GM15510 (cell line): ENCODE results near the gene CTDSP2.

Experiments used
- POLR2A ChIP-seq: IDR thresholded peaks from 3 replicates; pipeline ENCODE4 v1.6.1; 2011; ENCODE audit warnings: borderline replicate concordance; ENCODE audit not compliant: insufficient read length; ENCODE audit errors: extremely low read depth

CTDSP2 gene

DNA sequence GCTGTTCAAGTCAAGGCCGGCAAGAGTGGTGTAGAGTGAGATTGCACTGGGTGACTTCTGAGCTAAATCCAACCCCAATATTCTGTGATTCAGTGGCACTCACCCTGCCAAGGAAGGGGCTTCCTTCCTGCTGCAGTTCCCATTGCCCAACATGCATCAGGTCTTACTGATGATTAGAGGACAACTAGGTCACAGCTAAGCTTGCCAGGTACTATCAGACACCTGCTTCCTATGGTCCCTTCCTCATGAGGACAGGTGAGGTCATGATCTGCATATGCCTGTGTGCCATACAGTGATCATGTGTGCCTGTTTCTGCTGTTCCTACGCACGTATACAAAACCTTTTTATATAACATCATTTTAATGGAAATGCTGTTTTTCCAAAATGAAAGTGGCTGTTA, 1.7 kb upstream of the CTDSP2 start:
- TF ChIP-seq POLR2A = no peak

DNA sequence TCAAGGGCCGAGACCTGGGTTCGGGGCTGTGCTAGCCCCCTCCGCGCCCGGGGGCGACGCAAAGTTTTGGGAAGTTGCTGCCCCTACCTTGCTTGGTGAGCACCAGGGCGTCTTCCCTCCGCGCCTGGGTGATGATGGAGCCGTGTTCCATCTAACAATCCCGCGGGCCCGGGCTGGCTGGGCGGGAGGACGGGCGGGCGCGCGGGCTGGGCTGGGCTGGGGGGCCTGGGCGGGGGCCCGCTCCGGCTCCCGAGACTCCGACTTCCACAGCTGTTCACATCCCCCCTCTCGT, 298 bp downstream of the CTDSP2 start:
- no peak for TF ChIP-seq POLR2A

DNA sequence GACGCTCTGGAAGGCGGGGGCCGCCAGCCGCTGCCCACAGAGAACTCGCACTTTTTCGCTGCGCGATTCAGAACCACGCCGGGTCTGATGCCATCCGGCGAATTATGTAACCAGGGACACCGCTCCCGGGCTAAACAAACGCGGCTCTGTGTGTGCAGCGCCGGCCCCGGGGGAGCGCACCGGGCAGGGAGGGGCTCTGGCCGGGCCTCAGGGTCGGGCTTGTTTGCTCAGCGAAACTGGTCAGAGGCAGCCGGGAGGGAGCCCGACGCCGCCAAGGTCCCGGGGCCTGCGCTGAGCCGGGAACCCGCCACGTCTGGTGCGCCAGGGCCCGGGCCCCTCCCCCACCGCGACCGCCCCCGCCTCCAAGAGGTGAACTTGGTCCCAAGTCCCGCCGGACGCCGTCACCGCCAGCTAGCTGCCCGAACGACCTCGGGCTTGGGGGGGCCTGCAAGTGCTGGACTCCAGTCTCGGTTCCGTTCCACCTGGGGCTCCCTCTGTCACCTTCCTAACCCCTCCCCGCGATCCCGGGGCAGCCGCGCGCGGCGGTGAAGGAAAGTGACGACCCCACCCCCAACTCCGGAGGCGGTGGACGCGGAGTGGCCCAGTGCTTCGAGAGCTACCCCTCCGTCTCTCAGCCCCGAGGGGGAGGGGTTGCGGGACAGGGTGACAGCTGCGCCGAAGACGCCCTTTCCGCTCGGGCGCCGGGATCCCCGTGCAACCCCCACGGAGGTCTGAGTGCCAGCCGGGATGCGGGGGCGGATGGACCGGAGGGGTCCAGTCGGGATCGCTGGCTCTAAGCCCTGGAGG, 848 bp downstream of the CTDSP2 start:
- peak; percentile 32 for TF ChIP-seq POLR2A

DNA sequence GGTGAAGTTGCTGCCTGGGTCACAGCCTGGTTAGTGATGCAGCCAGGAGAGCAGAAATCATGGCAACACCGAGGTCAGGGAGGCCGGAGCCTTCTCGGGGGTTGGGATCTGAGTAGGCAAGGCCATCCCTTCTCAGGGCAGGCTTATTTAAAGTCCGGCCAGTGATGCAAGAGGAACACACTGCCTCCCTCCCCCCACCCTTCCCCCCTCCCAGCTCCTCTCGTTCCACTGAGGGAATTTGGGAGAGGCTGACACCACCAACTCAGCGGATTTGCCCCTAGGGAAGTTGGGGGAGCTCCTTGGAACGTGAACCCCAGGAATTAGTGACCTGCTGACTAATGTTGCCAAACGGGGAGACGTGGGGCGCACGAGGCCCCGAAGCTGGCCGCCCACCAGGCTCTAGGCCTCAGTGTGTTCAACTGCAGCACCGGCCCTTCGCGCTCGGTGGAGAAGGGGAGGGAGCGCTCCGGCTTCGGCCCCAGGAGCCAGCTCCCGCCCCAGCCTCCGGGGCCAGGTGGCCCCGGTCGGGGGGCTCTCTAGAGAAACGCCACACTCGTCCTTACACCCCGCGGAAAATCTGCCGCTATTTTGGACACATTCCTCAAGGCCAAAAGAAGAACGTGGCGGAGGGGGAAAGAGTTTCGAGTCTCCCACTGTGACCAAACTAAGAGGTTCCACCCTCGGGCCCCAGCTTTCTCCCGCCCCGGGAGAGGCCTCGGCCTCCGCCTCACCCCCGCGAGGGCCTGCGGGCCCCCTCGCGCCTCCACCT, 1.6 kb downstream of the CTDSP2 start:
- TF ChIP-seq POLR2A = no peak

DNA sequence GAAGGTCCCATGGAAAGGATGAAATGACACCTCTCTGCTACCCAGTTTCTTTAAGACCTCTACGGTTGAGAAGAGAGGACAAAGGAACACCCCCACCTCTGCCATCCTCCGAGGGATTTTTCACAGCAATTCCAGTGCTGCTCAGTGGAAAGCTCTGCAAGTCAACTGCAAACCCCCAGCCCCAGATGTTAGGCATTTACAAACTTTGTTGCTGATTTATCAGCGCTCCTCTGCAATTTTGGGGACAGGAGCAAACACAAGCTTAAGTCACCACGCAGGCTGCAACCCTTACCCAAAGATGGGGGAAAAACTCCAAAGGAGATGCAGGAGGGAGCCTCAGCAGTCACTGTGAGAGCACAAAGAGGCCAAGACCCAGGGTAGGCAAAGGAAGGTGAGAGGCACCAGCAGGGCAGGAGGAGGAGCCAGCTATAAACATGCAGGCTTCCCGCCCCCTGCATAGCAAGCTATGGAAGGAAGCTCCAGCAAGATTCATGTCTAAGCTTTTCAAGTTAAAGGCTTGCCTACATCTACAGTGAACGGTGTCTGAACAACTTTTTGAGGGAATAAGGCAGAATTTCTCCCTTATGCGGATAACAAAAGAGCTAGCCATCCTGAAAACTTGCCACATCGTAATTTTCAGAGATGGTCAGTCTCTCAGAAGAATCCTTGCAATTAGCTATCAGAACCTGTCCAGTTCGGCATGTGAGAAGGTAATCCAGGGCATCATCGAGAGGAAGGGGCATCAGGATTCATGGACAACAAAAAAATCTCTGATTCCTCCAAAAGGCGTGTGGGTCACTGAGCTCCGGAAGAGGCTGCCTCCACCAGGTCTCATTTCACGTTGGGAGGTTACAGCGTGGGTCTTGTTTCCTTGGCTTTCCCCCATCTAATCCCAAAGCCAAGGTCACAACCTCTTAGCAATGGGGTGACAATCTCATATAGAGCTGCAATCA, 3.9 kb downstream of the CTDSP2 start:
- no peak for TF ChIP-seq POLR2A

DNA sequence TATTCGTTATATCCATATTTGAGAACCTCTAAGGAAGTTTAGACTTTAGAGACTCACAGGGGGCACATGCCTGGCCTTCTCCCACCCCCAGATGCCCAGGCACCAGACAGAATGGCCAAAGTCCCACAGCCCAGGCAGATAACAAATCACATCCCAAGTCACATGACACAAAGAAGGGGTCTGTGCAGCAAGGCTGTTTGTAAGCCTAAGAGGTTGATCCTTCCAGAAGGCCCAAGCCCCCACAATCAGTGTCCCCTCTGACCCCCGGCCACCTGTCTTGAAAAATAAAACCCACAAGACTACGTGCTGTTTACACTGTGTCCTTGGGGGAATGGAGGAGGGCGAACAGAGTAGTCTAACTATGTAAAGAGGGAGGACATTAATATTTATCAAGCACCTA, 5.1 kb downstream of the CTDSP2 start:
- no peak for TF ChIP-seq POLR2A

DNA sequence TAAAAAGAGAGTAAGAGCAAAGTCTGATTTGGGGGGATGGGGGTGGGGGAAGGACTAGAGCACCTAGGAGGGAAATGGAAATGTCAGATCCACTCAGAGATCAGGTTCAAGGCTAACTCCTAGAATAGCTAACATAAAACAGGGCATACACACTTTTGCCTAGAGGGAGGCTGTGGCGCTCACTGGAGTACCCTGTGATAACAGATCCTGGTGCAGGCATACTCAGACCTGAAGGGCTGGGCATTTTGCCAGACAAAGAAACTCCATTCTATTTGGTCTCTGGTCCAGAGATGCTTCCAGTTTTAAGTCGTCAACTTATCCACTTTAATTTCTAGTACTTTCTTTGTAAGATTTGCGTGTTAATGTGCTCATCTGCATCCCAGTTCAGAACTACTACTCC, 5.8 kb downstream of the CTDSP2 start:
- no peak for TF ChIP-seq POLR2A

DNA sequence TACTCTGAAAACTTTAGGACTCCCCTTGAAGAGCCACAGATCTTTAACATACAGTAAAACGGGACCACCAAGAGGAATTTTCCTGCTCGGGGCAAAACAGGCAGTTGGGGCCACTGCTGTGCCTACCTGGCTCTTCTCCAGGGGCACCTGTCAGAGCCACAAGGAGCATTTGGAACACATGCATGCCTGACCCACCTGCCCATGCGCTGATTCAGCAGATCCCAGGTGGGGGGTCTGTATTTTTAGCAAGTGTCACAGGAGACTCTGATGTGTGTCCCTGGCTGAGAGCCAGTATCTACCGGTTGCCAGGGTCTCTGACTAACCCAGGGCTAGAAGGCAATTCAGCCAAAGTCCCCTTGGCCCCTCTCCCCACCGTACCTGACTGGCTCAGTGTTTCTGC, 6.5 kb downstream of the CTDSP2 start:
- TF ChIP-seq POLR2A = no peak

DNA sequence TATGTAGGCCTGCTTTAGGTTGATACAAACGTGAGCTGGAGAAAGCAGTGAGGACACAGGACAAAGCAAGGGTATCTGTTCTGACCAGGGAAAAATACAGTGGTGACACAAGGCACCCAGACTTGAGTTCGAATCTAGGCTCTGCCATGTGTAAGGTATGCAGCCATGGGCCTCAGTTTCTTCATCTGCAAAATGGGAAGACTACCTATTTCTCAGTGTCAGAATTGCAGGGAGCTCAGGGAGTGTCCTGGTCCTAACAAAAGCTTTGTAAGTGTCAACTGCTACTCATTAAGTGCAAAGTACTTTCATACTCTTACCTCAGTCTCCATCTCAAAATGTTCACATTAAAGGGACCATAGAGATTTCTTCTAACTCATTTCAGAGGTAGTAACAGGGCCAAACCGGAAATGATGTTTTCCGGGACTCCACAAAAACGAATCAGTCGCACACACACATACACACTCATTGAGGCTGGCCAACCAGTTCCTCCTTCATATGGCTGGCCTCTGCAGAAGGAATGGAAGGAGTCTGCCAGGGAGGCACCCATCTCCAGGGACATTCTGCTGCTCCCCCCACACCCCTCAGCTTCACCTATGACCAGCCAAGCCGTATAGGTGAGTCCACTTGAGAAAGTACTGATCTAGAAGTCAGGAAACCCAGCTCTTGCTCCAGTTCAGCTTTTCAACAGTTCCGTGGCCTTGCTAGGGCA, 7.8 kb downstream of the CTDSP2 start:
- TF ChIP-seq POLR2A = no peak

DNA sequence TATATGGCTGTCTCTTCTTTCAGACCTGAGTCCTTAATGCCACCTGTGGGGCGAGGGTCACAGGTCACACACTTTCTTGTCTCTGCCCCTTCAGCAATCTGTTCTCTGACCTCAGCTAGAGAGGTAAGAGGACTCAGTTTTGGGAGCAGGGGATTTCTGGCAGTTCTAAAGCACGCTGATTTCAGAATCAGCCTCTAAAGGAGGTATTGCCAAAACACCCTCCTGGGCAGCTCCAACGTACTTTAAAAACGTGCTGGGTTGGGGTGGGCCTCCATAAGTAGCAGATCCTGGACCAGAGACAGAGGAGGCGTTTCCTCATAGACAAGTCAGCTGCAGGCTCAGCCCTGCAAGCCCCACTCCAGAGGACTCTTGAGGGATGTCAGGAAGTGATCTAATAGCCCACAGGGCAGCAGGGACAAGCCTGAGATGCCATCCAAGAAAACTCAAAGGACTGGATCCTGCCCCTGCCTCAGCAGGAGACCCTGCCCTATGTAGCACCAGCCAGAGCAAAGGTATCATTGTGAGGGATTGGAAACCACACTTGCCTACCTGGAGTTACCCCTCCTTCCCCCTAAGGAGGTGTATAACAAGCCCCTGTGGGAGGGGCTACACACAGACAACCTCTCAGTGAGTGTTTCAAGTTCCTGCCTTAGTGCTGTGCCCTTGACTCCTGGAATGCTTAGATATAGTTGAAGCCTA, 8.5 kb downstream of the CTDSP2 start:
- TF ChIP-seq POLR2A = no peak

DNA sequence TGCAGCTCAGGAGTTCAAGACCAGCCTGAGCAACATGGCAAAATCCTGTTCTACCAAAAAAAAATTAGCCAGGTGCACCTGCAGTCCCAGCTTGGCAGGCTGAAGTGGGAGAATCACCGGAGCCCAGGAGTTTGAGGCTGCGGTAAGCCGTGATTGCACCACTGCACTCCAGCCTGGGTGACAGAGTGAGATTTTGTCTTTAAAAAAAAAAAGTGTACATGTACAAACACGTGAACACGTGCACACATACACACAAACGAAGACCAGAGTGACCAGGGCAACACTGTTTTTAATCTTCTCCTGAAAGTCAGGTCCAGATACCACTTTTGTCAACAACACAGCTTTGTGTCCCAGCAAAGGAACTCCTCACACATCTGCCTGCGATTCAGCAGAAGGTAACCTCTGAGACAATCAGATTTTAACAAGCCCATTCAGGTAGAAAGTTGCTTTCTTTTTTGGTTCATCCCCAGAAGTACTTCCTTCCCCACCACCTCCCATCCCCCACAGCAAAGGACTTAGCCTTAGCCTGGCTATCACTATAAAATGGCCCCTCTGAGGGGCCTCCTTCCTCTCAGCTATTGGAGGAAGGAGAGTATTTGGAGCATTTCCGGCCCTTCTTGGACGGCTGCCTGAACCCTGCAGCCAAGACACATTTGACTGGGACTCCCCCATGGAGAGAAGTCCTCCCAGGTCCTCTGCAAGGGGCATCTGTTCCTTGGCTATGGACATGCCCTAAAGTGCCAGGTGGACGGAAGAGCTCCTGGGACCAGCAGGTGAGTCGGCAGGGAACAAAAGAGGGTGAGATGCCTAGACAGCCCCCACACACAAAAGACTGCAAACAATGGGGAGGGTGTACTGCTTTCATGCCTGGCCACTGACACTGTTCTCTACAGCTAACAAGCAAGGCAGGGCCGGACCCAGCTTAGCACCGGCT, 9.8 kb downstream of the CTDSP2 start:
- no peak for TF ChIP-seq POLR2A

DNA sequence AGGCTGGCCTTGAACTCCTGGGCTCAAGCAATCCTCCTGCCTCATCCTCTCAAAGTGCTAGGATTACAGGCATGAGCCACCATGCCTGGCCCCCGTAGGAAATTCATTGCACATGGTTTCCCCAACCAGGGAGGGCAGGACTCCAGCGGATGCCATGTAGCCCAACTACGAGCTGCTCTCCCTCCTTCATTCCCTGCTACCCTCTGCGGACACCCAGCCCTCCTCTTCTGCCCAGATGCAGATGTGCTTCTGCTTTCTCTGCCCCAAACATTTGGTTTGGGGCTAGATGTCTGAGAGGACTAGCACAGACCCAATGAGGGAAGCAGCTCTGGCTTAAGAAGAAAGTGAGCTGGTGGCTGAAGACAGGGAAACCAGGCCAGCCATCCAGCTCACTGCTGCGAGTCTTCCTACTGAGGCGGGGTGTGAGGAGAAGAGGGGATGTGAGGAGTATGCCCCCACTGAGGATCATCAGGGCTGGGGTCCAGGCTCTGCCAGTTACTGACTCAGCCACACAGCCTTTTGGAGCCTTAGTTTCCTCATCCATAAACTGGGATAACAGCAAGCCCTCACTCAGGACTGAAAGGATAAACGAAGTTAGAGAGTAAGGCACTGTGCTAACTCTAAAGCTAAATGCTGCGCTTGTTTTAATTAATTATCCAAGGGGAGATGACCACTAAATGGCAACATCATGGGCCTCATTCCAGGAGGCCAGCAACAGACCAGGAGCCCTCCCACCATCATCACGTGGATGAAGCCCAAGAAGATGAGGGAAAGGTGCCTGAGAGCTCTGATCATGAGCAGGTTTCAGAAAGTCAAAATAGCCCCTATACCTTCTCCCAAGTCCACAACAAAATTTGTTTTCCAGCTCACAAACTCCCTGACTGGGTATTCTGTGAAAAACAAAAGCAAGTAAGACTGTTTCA, 10.9 kb downstream of the CTDSP2 start:
- TF ChIP-seq POLR2A = no peak
